ENCODE data around the gene MARCHF5. TPM values are rescaled to one million over a fixed set of nuclear protein-coding genes. Genes with fewer than 3 reads are reported as not detected.
A peak's percentile ranks its signal among the peaks of the same experiment; 100 is the strongest.

The MARCHF5 gene, protein sequence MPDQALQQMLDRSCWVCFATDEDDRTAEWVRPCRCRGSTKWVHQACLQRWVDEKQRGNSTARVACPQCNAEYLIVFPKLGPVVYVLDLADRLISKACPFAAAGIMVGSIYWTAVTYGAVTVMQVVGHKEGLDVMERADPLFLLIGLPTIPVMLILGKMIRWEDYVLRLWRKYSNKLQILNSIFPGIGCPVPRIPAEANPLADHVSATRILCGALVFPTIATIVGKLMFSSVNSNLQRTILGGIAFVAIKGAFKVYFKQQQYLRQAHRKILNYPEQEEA
- total RNA-seq (8.4 and 19.3 TPM in 2 replicates), polyA plus RNA-seq (47.4 and 91.5 TPM in 2 replicates)

DNA sequence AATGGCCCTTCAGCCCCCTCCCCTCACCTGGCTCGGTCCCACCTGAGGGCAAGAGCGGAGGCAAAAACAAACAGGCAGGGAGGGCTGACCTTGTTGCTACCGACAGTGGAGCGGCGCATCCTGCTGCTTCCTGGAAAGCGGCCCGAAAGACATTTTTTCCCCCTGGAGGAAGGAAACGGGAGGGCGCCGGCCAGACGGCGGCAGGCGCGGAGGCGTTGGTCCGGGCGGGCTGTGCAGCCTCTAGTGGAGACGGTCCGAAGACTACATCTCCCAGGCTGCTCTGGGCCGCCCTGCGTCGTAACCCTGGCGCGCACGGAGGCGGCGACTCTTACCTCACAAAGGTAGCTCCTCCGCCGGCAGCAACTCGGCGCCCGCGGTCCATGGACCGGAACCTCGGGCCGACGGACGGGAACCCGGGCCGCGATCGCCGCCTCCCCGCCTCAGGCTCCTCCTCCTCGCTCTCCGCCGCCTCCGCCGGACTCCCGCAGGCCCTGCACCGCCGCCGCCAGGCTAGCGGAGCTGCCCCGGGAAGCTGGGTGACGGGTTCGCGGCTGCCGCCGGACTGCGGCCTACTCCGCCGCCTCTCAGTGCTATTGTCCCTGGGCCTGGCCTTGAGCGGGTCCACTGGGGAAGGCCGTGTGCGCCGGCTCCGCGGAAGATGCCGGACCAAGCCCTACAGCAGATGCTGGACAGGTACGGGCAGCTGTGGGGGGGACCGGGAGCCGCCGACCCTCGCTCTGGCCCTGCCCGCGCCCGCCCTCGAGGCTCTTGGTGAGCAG is at the start of gene MARCHF5, which contains the start of gene CPEB3:
Gene MARCHF5, plus strand, starts transcription at position 331 of the 779 bp plus-strand sequence. Its CDS starts 328 bp downstream, at position 659.
Gene CPEB3, minus strand, starts transcription at position 242 of the 779 bp plus-strand sequence. CDS start 50,728 bp downstream, outside the sequence.
- peak; percentile 97 to 99 for DNase-seq (ENCODE audit: low read depth in 1 of 2, low spot score in 1 of 2)
- Histone ChIP-seq H3K9me3 (ENCODE audit: low read depth) (no peaks in the 10 kb centered on the region), H3K4me1 (ENCODE audit: low read depth) (peaks cover 3% of the 10 kb centered on the region), H3K4me3 (peak within 1 kb of the TSS; percentile 69), H3K27me3 (no peaks in the 10 kb centered on the region), H3K27ac (peak within 1 kb of the TSS; percentile 93), H3K36me3 (peaks cover 4% of the 10 kb centered on the region)
- TF ChIP-seq, protein P1, sequence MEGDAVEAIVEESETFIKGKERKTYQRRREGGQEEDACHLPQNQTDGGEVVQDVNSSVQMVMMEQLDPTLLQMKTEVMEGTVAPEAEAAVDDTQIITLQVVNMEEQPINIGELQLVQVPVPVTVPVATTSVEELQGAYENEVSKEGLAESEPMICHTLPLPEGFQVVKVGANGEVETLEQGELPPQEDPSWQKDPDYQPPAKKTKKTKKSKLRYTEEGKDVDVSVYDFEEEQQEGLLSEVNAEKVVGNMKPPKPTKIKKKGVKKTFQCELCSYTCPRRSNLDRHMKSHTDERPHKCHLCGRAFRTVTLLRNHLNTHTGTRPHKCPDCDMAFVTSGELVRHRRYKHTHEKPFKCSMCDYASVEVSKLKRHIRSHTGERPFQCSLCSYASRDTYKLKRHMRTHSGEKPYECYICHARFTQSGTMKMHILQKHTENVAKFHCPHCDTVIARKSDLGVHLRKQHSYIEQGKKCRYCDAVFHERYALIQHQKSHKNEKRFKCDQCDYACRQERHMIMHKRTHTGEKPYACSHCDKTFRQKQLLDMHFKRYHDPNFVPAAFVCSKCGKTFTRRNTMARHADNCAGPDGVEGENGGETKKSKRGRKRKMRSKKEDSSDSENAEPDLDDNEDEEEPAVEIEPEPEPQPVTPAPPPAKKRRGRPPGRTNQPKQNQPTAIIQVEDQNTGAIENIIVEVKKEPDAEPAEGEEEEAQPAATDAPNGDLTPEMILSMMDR (IDR thresholded peaks at IDR 0.05; ENCODE audit: low read depth, low read length), result peak; percentile 57

DNA sequence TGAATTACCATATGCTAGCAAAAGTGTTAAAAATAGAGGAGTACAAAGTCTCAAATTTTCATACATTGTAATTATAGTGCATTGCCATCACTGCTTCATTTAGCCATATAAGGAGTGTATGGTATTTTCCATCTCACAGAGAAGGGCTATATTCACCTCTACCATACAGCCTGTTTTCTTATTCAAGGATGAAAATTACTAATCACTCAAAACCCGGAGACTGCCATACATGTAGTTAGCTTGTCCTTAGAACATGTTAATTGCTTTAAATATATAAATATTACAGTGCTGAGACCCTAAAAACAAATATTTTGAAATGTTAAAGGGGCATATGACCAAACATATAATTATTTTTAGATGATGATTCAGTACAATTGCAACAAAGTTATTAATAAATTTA is 49.5 kb upstream of the MARCHF5 start:
- TF ChIP-seq, protein P1 (IDR thresholded peaks at IDR 0.05; ENCODE audit: low read depth, low read length), result no peak
- peak overlapping the region; percentile 97 for H3K27ac ChIP-seq

DNA sequence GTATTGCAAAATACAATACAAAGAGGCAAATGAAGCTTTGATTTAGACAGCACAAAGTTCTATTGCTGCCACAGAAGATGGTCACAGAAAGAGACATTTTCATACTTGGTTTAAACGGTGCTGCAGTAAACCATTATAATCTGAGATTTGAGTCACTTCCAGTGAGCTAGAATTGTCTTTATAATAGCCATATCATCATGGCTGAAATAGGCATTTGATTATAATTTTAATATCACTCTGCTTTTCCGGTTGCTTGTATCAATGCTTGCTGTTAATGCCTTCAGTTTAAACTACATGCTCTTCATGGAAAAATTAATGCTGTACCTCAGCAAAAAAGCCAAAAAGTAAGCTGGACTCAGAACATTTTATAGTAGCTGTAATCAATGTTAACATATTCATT is 48.6 kb upstream of the MARCHF5 start:
- no peaks in the 10 kb centered on the region for H3K27me3 ChIP-seq
- no peaks in the 10 kb centered on the region for H3K9me3 ChIP-seq (ENCODE audit: low read depth)
- peaks cover 30% of the 10 kb centered on the region for H3K4me1 ChIP-seq (ENCODE audit: low read depth)
- DNase-seq (ENCODE audit: low read depth in 1 of 2, low spot score in 1 of 2), result no peak
- no peaks in the 10 kb centered on the region for H3K36me3 ChIP-seq
- TF ChIP-seq, protein P1 (IDR thresholded peaks at IDR 0.05; ENCODE audit: low read depth, low read length), result no peak
- peak overlapping the region; percentile 69 for H3K4me3 ChIP-seq
- H3K27ac ChIP-seq, result peak overlapping the region; percentile 97

More for the DNA sequence above, 49.5 kb upstream of the MARCHF5 start:
- Histone ChIP-seq H3K27me3 (no peaks in the 10 kb centered on the region), H3K4me1 (ENCODE audit: low read depth) (peaks cover 34% of the 10 kb centered on the region), H3K9me3 (ENCODE audit: low read depth) (no peaks in the 10 kb centered on the region), H3K4me3 (peak overlapping the region; percentile 69), H3K36me3 (no peaks in the 10 kb centered on the region)
- no peak for DNase-seq (ENCODE audit: low read depth in 1 of 2, low spot score in 1 of 2)

- H3K4me1 ChIP-seq (ENCODE audit: low read depth), result peaks cover 23% of the 10 kb centered on the region
- peak; percentile 78 to 84 for DNase-seq (ENCODE audit: low read depth in 1 of 2, low spot score in 1 of 2)
- H3K4me3 ChIP-seq, result peak overlapping the region; percentile 69
- H3K36me3 ChIP-seq, result no peaks in the 10 kb centered on the region
- H3K9me3 ChIP-seq (ENCODE audit: low read depth), result no peaks in the 10 kb centered on the region
- TF ChIP-seq, protein P1 (IDR thresholded peaks at IDR 0.05; ENCODE audit: low read depth, low read length), result no peak
- H3K27me3 ChIP-seq, result no peaks in the 10 kb centered on the region
- H3K27ac ChIP-seq, result peak overlapping the region; percentile 86
Observed at GRCh38 chr10:92242910-92243671, 47.9 kb upstream of the MARCHF5 start.

DNA sequence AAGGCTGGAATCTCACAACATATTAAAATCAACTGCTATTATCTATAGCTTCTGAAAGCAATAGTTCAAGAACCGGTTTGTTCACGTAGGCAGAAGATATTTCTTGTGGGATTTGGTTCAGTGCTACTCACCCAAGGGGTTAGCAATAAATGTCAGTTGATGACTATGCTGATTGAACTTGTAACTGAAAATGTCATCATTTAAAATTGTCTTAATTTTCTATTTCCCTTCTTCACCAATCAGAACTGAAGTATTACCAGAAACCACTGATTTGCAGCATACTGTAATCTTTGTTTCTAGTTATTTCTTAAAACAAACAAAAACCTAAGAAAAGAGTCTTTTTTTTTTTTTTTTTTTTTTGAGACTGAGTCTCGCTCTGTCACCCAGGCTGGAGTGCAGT is 46.2 kb upstream of the MARCHF5 start:
- H3K9me3 ChIP-seq (ENCODE audit: low read depth), result no peaks in the 10 kb centered on the region
- no peak overlapping the region for H3K27ac ChIP-seq
- no peak for DNase-seq (ENCODE audit: low read depth in 1 of 2, low spot score in 1 of 2)
- H3K4me1 ChIP-seq (ENCODE audit: low read depth), result peaks cover 16% of the 10 kb centered on the region
- H3K36me3 ChIP-seq, result no peaks in the 10 kb centered on the region
- TF ChIP-seq, protein P1 (IDR thresholded peaks at IDR 0.05; ENCODE audit: low read depth, low read length), result no peak
- no peaks in the 10 kb centered on the region for H3K27me3 ChIP-seq
- no peak overlapping the region for H3K4me3 ChIP-seq

All from cardiac muscle cell (in vitro differentiated cells and primary cell).